Measurements from ENCODE around the gene LY9. TPM values are rescaled to one million over a fixed set of nuclear protein-coding genes. Genes with fewer than 3 reads are reported as not detected.

LY9 gene
- total RNA-seq, 1 donor from 2014 or later = not detected

GRCh38 chr1:160876311-160876710 is 80.3 kb downstream of the LY9 start:
- DNase-seq (ENCODE audit: missing footprints) (no peak), ATAC-seq (no peak)
- intact Hi-C loops (cut with DNase I) = no loop called here

DNA sequence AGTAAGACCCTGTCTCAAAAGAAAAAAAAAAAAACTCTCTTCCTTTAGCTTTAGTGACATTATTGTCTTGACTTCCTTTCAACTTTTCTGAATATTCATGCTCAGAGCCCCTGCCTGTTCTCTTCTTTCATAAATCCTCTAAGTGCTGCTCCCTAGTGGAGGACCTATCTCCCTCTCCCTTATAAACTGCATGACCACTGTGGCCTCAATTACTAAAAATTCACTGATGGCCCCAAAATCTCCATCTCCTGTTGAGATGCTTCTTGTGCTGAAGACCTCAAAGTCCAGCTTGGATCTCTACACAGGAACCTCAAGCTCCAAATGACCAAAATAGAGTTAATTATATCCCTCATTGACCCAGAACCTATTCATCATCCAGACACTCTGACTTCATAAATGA is 81.2 kb downstream of the LY9 start:
- ATAC-seq (no peak), DNase-seq (ENCODE audit: missing footprints) (no peak)
- intact Hi-C loops (cut with DNase I) = no loop called here

Other genes with a start within 250 kb of the LY9 start
- 3.4 TPM for gene CD84, start 216.7 kb upstream of the LY9 start, total RNA-seq
- 0.24 TPM for gene SLAMF1, start 149.1 kb upstream of the LY9 start, total RNA-seq
- 2.0 TPM for gene CD48, start 84.4 kb upstream of the LY9 start, total RNA-seq
- gene SLAMF7, start 56.9 kb upstream of the LY9 start, total RNA-seq = 0.46 TPM
- gene CD244, start 66.7 kb downstream of the LY9 start, total RNA-seq = 0.70 TPM
- 9.2 TPM for gene ITLN1, start 89.0 kb downstream of the LY9 start, total RNA-seq
- not detected for gene ITLN2, start 158.6 kb downstream of the LY9 start, total RNA-seq
- gene F11R, start 225.0 kb downstream of the LY9 start, total RNA-seq = 9.8 TPM
- gene TSTD1, start 242.8 kb downstream of the LY9 start, total RNA-seq = 10.5 TPM
- gene USF1, start 249.8 kb downstream of the LY9 start, total RNA-seq = 33.7 TPM

All from Right ventricle myocardium inferior (tissue), 1 donor.